Mesothelial cell of epicardium (in vitro differentiated cells): Measurements from ENCODE around the gene KCNN2. TPM values are rescaled to one million over a fixed set of nuclear protein-coding genes. Genes with fewer than 3 reads are reported as not detected.

ENCODE experiments used
- DNase-seq, 2 experiments: peaks; one replicate each; pipeline ENCODE4 v3.0.0; 2021; ENCODE audit warnings: low spot score in 2 of 2; ENCODE audit not compliant: unreplicated experiment in 2 of 2
- H3K27ac Mint-ChIP-seq: 2 replicates; pipeline ENCODE4 v1.8.0; 2021; ENCODE audit warnings: mixed read lengths
- H3K27me3 Mint-ChIP-seq: 2 replicates; pipeline ENCODE4 v1.8.0; 2021; ENCODE audit warnings: low read depth, mixed read lengths
- H3K36me3 Mint-ChIP-seq: 2 replicates; pipeline ENCODE4 v1.8.0; 2021; ENCODE audit warnings: mixed read lengths
- H3K4me1 Mint-ChIP-seq: 2 replicates; pipeline ENCODE4 v1.8.0; 2021; ENCODE audit warnings: mixed read lengths
- H3K4me3 Mint-ChIP-seq: 2 replicates; pipeline ENCODE4 v1.8.0; 2021; ENCODE audit warnings: mild to moderate bottlenecking, moderate library complexity, mixed read lengths
- H3K9me3 Mint-ChIP-seq: 2 replicates; pipeline ENCODE4 v1.8.0; 2021; ENCODE audit warnings: mixed read lengths
- total RNA-seq: library from RNA; stranded (reverse); gene quantifications from 3 replicates; pipeline ENCODE4 v1.2.1, GENCODE V29; 2021
- TF ChIP-seq, protein P1 (sequence below): fragments of 200-600 bp; sonication (generic); IDR thresholded peaks from one replicate; pipeline ENCODE4 v1.5.0; 2021; ENCODE audit warnings: antibody characterized with exemption; ENCODE audit not compliant: unreplicated experiment

Gene KCNN2
- total RNA-seq, 1 donor from 2014 or later: 19.6 TPM

DNA sequence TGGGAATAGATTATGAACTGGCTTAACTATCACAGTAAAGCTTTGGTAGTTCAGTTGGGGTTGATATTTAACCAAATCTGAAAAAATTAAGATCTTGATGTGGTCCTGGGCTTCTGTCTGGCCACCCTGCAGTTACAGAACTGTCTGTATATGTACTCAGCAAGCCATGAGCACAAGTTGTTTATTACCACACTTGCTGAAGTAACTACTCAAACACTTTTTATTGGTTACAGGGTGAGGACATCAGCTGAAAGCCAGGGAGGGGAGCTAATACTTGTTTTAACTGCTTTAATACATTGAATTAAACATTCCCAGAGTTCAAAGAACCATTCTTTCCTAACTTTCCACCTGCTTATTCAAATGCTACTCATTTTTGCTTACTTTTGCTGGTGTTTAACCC is 29.4 kb upstream of the KCNN2 start:
- H3K4me3 Mint-ChIP-seq: no peak overlapping the region
- H3K9me3 Mint-ChIP-seq: peaks cover 4% of the 10 kb centered on the region
- DNase-seq: no peak
- H3K36me3 Mint-ChIP-seq: no peaks in the 10 kb centered on the region
- TF ChIP-seq, protein P1, sequence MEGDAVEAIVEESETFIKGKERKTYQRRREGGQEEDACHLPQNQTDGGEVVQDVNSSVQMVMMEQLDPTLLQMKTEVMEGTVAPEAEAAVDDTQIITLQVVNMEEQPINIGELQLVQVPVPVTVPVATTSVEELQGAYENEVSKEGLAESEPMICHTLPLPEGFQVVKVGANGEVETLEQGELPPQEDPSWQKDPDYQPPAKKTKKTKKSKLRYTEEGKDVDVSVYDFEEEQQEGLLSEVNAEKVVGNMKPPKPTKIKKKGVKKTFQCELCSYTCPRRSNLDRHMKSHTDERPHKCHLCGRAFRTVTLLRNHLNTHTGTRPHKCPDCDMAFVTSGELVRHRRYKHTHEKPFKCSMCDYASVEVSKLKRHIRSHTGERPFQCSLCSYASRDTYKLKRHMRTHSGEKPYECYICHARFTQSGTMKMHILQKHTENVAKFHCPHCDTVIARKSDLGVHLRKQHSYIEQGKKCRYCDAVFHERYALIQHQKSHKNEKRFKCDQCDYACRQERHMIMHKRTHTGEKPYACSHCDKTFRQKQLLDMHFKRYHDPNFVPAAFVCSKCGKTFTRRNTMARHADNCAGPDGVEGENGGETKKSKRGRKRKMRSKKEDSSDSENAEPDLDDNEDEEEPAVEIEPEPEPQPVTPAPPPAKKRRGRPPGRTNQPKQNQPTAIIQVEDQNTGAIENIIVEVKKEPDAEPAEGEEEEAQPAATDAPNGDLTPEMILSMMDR: no peak
- peaks cover 2% of the 10 kb centered on the region for H3K4me1 Mint-ChIP-seq
- no peak overlapping the region for H3K27ac Mint-ChIP-seq
- H3K27me3 Mint-ChIP-seq: no peaks in the 10 kb centered on the region

DNA sequence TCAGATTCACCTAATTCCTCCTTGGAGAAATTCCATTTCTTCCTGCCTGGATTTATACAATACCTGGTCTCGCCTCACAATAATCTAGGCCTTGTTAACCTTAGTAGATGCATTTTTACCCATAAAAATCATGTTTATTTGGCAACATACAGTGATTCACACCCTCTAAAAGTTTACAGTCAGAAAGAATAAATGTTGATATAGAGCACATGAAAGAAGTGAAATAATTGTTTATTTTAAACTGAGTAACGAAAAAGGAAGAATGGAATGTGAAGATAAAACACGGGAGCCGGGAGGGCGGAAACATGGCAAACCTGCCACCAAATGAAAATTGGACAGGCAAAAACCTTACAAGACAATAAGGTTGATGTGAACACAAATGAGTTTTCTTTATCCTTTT is 28.9 kb upstream of the KCNN2 start:
- H3K27me3 Mint-ChIP-seq: no peaks in the 10 kb centered on the region
- TF ChIP-seq, protein P1: no peak
- H3K27ac Mint-ChIP-seq: no peak overlapping the region
- H3K4me1 Mint-ChIP-seq: peaks cover 2% of the 10 kb centered on the region
- no peak overlapping the region for H3K4me3 Mint-ChIP-seq
- H3K36me3 Mint-ChIP-seq: no peaks in the 10 kb centered on the region
- DNase-seq: no peak
- peaks cover 4% of the 10 kb centered on the region for H3K9me3 Mint-ChIP-seq

DNA sequence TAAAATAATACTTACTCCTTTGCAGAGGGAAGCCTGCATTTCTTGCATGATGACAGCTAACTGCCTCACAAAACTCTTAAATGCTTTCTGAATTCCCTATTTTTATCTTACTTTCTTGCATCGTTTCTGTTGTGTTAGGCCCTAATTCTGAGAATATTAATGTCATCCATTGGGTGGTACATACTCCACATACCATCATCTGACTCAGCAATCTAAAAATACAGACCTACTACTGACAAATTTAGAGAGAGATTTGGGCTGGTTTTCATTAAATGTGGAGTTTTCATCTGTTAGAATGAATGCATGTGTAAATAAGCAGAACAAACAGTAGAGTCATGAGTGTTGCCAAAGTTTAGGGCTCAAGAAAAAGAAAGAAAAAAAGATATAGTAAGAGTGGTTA is 26.5 kb upstream of the KCNN2 start:
- Mint-ChIP-seq H3K9me3 (peaks cover 17% of the 10 kb centered on the region), H3K27ac (no peak overlapping the region), H3K4me3 (no peak overlapping the region), H3K4me1 (peaks cover 2% of the 10 kb centered on the region), H3K27me3 (no peaks in the 10 kb centered on the region), H3K36me3 (peaks cover 5% of the 10 kb centered on the region)
- TF ChIP-seq, protein P1: no peak
- DNase-seq: no peak

DNA sequence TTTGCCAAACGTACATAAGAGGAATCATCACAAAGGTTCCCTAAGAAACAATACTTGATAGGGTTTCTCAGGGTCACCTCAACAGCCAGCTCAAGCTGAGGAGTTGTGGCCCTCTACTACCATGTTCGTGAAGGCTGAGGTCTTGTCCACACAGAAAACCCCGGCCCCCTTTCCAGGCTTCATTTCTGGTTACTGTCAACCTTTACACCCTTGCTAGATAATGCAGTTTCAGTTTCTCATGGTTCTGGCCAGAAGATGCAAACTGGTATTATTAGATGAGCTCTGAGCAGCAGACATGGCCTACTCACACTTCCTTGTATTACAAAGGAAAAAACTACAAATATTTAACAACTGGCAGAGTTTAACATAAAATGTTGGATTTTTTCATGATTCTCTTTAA is 22.8 kb upstream of the KCNN2 start:
- Mint-ChIP-seq H3K36me3 (peaks cover 5% of the 10 kb centered on the region), H3K27ac (no peak overlapping the region), H3K9me3 (peaks cover 17% of the 10 kb centered on the region), H3K4me3 (no peak overlapping the region), H3K27me3 (no peaks in the 10 kb centered on the region), H3K4me1 (no peaks in the 10 kb centered on the region)
- DNase-seq: no peak
- TF ChIP-seq, protein P1: no peak

DNA sequence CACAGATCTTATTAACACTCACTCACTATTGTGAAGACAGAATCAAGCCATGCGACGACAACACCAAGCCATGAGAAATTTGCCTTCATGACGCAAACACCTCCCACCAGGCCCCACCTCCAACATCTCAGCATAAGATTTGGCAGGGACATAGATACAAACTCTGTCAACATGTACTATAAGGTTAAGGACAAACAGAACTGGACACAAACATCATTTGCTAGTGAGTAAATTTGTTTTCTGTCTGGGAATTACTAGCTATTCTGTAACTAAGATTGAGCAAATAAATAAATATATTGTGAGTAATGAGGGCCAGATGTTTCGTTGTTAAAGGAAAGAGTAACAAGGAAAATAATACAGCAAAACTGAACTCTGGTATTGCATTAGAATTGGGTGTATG is 15.7 kb upstream of the KCNN2 start:
- no peaks in the 10 kb centered on the region for H3K4me1 Mint-ChIP-seq
- H3K4me3 Mint-ChIP-seq: no peak overlapping the region
- no peaks in the 10 kb centered on the region for H3K9me3 Mint-ChIP-seq
- TF ChIP-seq, protein P1: no peak
- no peak for DNase-seq
- no peaks in the 10 kb centered on the region for H3K27me3 Mint-ChIP-seq
- no peaks in the 10 kb centered on the region for H3K36me3 Mint-ChIP-seq
- H3K27ac Mint-ChIP-seq: no peak overlapping the region
